ENCODE results near the gene RANBP10. TPM values are rescaled to one million over a fixed set of nuclear protein-coding genes. Genes with fewer than 3 reads are reported as not detected.

The RANBP10 gene
- total RNA-seq, 6 donors from 2014 or later: 6.5 to 50.3 (median 17.0) TPM

DNA sequence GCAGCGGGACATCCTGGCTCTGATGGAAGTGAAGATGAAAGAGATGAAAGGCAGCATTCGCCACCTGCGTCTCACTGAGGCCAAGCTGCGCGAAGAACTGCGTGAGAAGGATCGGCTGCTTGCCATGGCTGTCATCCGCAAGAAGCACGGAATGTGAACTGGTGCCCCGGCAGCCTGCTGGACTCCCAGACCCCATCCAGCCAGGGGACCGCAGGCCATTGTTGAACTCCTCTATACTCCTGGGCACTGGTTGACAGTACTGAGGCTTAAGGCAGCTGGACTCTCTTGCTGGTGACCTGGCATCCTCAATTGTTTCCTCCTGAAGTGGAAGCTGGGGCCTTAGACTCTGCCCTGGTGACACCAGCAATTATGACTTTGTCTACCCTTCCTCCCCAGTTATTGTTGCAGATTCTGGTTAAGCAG lies 37.0 kb upstream of the RANBP10 start:
- peak overlapping the region; percentile 98 to 100 (median 99) for H3K27ac ChIP-seq
- no peaks in the 10 kb centered on the region for H3K27me3 ChIP-seq
- ATAC-seq (ENCODE audit: low FRiP score in 2 of 2) (no peak), DNase-seq (no peak)
- H3K9me3 ChIP-seq: no peaks in the 10 kb centered on the region
- peak overlapping the region; percentile 76 to 90 (median 78) for H3K4me3 ChIP-seq
- no peak for TF ChIP-seq POLR2A (IDR thresholded peaks at IDR 0.05)
- TF ChIP-seq, protein P1, sequence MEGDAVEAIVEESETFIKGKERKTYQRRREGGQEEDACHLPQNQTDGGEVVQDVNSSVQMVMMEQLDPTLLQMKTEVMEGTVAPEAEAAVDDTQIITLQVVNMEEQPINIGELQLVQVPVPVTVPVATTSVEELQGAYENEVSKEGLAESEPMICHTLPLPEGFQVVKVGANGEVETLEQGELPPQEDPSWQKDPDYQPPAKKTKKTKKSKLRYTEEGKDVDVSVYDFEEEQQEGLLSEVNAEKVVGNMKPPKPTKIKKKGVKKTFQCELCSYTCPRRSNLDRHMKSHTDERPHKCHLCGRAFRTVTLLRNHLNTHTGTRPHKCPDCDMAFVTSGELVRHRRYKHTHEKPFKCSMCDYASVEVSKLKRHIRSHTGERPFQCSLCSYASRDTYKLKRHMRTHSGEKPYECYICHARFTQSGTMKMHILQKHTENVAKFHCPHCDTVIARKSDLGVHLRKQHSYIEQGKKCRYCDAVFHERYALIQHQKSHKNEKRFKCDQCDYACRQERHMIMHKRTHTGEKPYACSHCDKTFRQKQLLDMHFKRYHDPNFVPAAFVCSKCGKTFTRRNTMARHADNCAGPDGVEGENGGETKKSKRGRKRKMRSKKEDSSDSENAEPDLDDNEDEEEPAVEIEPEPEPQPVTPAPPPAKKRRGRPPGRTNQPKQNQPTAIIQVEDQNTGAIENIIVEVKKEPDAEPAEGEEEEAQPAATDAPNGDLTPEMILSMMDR (IDR thresholded peaks at IDR 0.05): peak in 1 of 6 experiments; percentile 2
- H3K4me1 ChIP-seq: peaks cover 42 to 55% (median 46%) of the 10 kb centered on the region in 4 donors
- no peaks in the 10 kb centered on the region for H3K36me3 ChIP-seq
- WGBS, 2 donors: 20 to 22% methylated on average over 10 to 11 of the region's 11 CpGs

DNA sequence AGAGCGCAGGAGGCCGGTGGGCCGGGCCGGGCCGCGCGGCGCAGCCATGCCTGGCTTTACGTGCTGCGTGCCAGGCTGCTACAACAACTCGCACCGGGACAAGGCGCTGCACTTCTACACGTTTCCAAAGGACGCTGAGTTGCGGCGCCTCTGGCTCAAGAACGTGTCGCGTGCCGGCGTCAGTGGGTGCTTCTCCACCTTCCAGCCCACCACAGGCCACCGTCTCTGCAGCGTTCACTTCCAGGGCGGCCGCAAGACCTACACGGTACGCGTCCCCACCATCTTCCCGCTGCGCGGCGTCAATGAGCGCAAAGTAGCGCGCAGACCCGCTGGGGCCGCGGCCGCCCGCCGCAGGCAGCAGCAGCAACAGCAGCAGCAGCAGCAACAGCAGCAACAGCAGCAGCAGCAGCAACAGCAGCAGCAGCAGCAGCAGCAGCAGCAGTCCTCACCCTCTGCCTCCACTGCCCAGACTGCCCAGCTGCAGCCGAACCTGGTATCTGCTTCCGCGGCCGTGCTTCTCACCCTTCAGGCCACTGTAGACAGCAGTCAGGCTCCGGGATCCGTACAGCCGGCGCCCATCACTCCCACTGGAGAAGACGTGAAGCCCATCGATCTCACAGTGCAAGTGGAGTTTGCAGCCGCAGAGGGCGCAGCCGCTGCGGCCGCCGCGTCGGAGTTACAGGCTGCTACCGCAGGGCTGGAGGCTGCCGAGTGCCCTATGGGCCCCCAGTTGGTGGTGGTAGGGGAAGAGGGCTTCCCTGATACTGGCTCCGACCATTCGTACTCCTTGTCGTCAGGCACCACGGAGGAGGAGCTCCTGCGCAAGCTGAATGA lies 36.4 kb upstream of the RANBP10 start:
- H3K9me3 ChIP-seq: no peaks in the 10 kb centered on the region
- H3K27ac ChIP-seq: peak overlapping the region; percentile 98 to 100 (median 99)
- TF ChIP-seq POLR2A (IDR thresholded peaks at IDR 0.05) (peak in 1 of 4 donors; percentile 1), POLR2AphosphoS5 (IDR thresholded peaks at IDR 0.05) (no peak), EP300 (IDR thresholded peaks at IDR 0.05) (no peak)
- TF ChIP-seq, protein P1 (IDR thresholded peaks at IDR 0.05): peak in 2 of 6 experiments; percentile 8 to 42
- peak in 1 of 2 donors; percentile 39 for ATAC-seq (ENCODE audit: low FRiP score in 2 of 2)
- H3K27me3 ChIP-seq: no peaks in the 10 kb centered on the region
- H3K36me3 ChIP-seq: no peaks in the 10 kb centered on the region
- peak overlapping the region; percentile 76 to 90 (median 78) for H3K4me3 ChIP-seq
- H3K4me1 ChIP-seq: peaks cover 35 to 49% (median 40%) of the 10 kb centered on the region in 4 donors
- DNase-seq: peak; percentile 48 to 90
- 1 to 2% methylated on average over 21 to 24 of the region's 67 CpGs for WGBS, 2 donors

DNA sequence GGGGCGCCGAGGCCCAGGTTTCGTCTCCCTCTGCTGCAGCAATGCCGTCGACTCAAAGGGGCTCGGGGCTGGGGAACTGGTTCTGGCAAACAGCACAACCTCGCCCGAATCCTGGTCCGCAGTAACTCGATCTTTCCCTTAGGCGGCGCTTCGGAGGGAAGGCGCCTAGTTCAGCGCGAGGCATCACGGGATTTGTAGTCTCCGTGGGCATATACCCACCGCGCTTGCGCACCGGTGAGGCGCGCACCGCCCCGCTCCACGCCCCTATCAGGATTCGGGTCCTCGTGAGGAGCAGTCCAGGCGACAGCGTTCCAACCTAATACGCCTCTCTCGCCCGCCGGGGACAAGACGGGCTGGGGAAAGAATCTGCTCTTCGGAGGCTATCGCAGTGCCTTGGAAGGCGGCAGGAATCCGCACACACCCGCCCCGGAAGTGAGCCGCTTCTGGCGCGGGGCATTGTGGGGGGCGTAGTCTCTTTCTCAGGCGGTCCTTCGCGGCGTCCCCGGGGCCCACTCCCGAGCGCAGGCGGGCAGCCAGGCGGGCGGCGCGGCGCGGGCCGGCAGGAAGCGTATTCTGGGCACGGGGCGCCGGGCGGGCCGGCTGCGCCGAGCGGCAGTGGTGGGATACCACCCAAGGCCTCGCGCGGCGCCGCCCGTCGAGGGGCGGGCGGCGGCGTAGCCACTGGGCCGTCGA lies 35.6 kb upstream of the RANBP10 start, which contains the start of gene THAP11:
Gene THAP11, plus strand, starts transcription at position 505 of the 693 bp plus-strand sequence. CDS start 235 bp downstream, outside the sequence.
- peak; percentile 90 to 95 for ATAC-seq (ENCODE audit: low FRiP score in 2 of 2)

DNA sequence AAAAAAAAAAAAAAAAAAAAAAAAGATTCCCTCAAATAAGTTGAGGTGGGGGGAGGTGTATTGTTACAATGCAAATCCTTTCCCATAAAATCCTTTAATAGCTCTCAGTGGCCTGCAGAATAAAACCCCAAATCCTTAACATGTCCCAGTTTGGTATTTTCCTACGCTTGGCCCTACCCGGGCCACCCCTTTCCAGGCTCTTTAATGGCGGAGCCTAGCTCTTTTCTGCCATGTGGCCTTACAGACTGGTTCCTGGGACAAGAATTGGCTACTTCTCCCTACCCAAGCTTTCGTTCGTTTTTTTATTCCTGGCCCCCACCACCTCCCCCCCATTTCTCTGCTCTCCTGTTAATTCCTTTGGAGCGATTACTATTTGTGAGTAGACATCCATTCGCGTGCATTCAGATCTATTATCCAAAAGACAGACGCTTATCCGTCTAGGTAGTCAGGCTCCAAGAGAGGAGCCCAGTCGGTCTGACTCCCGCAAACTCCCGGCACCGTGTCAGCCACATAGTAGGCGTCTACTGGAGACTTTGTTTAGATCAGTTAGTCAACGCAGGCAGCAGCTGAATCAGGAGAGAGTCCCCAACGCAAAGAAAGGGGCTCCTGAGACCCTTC lies 34.9 kb upstream of the RANBP10 start:
- 53 to 60% methylated on average over 16 to 17 of the region's 17 CpGs for WGBS, 2 donors
- Histone ChIP-seq H3K4me1 (peaks cover 31 to 42% (median 36%) of the 10 kb centered on the region in 4 donors), H3K9me3 (no peaks in the 10 kb centered on the region), H3K27me3 (no peaks in the 10 kb centered on the region), H3K27ac (peak overlapping the region; percentile 98 to 100 (median 99)), H3K4me3 (peak overlapping the region in 3 of 4 donors; percentile 76 to 90 (median 80)), H3K36me3 (no peaks in the 10 kb centered on the region)
- no peak for ATAC-seq (ENCODE audit: low FRiP score in 2 of 2)
- DNase-seq: no peak
- TF ChIP-seq, protein P1 (IDR thresholded peaks at IDR 0.05): no peak
- TF ChIP-seq EP300 (IDR thresholded peaks at IDR 0.05) (no peak), POLR2A (IDR thresholded peaks at IDR 0.05) (no peak), POLR2AphosphoS5 (IDR thresholded peaks at IDR 0.05) (no peak)

More for the DNA sequence above, 35.6 kb upstream of the RANBP10 start, which contains the start of gene THAP11:
- 0% methylated on average over 38 of the region's 83 CpGs; no CpG with 5 or more reads in 1 of the 2 donors for WGBS, 2 donors
- Histone ChIP-seq H3K27ac (peak within 1 kb of the TSS; percentile 98 to 100 (median 99)), H3K36me3 (no peaks in the 10 kb centered on the region), H3K27me3 (no peaks in the 10 kb centered on the region), H3K9me3 (no peaks in the 10 kb centered on the region), H3K4me1 (peaks cover 31 to 42% (median 37%) of the 10 kb centered on the region in 4 donors), H3K4me3 (peak within 1 kb of the TSS; percentile 76 to 90 (median 78))
- DNase-seq: peak; percentile 96
- TF ChIP-seq POLR2A (IDR thresholded peaks at IDR 0.05) (peak in 2 of 4 donors; percentile 74 to 78), POLR2AphosphoS5 (IDR thresholded peaks at IDR 0.05) (peak; percentile 55 to 65), EP300 (IDR thresholded peaks at IDR 0.05) (no peak)
- TF ChIP-seq, protein P1 (IDR thresholded peaks at IDR 0.05): peak; percentile 77 to 97 (median 94)
